GM21526 (cell line): ENCODE results near the gene NSUN5.
"Not testable (repeated sequence)": the region's sequence is repeated elsewhere in the genome, so short reads cannot be mapped to it uniquely, and the experiment has no call there.

ENCODE experiments used
- ATAC-seq: cut with Tn5 transposase; IDR thresholded peaks from one replicate; pipeline ENCODE4 v1.9.1; 2021; ENCODE audit warnings: moderate library complexity; ENCODE audit not compliant: unreplicated experiment, low FRiP score

Gene NSUN5

DNA sequence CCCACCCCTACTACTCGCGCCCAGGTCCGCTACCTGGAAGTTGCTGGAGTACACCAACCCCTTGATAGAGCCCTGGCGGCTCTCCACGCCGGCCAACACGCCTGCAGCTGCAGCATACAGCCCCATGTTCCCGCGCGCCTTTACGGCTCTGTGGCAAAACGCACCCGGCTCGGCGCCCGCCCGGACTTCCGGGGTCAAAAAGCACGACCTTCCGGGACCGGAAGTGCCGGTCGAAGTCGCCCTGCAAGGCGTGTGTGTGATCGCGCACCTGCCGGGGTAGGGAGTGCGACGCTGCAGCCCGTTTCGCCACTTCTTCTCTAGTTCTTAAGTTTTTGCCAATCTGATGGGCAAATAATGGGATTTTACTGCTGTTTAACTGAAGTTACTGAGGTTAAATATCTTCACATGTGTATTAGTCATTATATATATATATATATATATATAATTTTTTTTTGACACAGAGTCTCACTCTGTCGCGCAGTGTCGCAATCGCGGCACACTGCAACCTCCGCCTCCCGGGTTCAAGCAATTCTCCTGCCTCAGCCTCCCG is at the start of gene NSUN5:
NSUN5 (minus strand) TSS at position 162 of the 550 bp plus-strand sequence; CDS start at position 126, 36 bp downstream.
- ATAC-seq, result peak; percentile 82

DNA sequence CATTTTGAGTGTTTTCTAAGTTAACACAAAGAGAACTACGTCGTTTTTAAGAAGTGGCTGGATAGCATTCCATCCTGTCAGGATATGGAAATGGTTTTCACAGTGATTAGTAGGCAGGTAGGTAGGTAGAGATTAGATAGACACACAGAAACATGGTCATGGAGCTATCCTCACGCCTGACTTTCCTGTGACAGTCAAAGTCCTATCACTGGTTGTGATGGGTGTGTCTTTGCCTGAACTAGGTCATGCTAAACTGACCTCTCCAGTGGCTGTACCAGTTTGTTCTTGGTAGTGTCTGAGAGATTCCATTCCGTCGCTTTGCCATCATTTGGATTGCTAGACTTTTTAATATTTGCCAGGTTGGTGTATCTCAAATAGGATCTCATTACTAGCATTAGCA is 47.5 kb upstream of the NSUN5 start:
- ATAC-seq, result no peak

DNA sequence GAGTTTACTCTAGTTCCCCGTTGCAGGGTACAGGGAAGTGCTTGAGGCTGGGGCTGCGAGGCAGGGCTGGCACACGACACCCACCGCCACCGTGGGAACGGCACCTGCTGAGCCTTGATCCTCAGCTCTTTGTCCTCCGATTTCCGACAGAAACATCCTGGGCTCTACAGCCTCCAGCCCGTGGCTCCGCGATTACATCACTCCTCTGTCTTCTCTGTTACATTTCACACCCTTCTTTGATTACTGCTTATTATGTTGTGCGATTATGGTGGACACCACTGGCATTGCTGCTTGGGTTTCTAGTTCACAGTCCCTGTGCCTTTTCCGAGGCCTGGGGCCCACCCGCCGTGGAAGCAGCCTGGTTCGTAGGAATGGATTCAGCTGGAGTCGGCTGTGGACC is 46.2 kb upstream of the NSUN5 start:
- ATAC-seq, result no peak

DNA sequence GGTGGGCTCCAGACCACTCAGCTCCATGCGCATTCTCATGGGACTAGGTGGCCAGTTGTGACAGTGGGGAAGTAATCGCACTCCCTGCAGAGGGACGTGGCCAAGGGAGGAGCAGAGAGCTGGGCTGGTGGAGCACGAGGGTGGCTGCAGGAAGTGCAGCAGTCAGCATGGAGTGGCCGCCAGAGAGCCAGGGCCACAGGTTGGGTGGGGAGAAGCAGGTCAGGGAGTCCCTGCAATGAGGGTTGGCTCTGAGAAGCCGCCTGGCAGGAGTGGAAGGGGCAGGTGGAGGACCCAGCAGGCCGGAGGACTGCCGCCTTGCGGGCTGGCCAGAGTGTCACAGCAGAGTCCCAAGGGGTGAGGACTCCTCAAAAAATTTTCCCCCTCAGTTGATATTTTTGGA is 45.6 kb upstream of the NSUN5 start:
- ATAC-seq, result no peak

DNA sequence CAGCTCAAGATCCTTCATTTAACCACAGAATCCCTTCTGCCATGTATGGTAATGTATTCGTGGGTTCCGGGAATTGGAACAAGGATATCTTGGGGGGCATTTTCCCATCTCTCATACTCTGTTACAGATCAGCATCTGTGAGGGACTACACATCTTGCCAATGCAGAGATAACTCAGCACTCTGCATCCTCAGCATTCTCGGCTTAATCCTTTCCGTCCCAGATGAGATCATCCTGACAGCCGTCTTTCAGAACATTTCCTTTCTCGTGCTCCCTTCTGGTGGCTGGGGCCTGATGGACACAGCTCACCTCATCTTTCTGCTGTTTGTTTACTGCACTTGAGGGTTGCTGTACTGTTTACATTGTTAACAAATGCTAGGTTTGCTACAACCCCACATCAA is 44.6 kb upstream of the NSUN5 start:
- no peak for ATAC-seq

DNA sequence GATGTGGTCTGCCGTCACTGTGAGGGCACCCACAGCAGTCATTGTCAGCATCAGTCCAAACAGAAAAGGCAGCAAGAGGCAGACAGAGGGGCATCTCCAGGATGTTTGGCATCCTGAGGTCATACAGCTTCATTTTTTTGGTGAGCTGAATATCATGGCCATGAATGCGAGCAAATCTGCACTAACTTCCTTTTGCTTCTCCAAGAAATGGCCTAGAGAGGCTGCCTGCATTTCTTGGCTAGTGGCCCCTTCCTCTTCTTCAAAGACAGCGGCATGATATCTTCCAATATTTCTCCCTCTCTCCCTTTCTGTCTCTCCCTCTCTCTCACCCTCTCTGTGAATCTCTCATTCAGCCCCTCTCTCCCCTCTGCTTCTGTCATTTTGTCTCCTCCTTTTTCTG is 44.2 kb upstream of the NSUN5 start:
- ATAC-seq, result no peak

DNA sequence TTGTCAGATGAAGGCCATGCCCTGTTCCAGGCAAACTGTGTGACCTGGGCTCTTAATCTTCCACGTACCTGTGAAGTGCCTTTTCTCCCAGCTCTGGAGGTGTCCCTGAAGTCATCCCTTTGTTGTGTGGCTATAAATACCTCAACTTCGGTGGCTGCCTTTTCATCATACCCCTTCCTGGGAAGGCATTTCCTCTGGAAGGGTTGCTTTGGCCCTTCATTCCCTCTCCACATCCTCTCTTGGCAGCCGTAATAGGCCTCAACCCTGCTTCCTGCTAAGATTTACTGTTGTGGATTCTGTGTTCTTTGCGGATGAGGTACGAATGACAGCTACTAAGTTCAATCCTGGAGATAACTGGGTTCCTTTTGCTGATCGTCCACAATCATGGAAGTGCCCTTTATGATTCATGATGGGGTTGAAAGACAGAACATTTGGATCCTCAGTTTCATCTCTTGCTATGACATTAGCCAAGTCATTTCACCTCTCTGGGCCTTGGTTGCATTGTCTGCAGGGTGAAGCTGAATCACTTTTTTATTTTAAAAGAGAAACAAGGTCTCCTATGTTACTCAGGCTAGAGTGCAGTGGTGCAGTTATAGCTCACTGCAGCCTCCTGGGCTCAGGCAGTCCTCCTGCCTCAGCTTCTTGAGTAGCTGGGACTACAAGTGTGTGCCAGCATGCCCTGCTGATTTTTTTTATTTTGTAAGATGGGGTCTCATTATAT is 43.0 kb upstream of the NSUN5 start:
- ATAC-seq, result no peak

DNA sequence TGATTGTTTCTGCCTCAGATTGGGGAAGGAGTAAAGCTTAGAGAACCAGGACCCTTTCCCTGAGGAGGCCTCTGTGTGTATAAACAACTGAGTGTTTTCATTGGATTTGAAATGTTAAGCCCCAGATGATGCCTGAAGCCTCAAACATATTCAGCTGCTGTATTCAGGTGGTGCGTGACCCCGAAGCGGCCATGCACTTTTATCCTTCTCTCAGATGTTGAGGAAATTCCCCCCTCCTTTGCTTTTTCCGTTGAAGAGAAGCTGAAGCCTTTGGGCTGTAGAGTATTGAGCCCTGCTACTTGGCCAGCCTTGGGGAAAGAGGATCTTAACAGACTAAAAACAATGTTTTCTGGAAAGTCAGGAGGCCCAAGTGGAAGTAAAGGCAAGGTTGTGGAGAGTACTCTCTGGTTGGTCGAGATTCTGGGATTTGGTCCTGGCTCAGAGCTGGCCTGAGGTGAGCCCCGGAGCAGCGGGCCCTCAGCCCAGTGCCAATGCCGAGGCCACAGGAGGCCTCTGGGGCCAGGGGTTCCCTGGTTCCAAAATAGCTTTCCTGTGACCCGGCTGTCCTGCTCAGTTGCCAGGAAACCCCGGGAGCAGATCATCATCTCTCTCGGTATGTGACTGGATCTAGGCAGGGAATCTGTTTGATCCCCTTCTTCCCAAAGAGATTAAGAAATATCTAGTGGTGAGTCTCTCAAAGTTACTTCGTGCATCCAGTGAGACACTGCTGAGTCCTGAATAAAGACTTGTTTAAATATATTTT is 41.9 kb upstream of the NSUN5 start:
- no peak for ATAC-seq

DNA sequence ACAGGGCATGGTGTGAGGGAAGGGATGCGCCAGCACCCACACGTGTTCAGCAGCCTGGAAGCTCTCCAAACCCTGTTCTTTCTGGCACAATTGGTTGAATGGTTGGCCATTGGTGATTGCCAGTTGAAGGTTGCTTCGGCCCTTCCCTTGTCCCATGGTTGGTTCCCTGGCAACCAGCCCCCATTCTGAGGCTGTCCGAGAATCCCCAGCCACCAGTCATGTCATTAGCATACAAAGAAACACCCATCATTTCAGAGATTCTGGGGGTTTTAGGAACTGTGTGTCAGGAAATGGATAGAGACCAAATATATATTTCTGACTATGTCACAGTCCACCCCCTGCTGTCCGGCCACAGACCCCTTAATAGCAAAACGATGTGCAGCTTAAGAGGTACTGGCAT is 41.1 kb upstream of the NSUN5 start:
- ATAC-seq, result no peak

DNA sequence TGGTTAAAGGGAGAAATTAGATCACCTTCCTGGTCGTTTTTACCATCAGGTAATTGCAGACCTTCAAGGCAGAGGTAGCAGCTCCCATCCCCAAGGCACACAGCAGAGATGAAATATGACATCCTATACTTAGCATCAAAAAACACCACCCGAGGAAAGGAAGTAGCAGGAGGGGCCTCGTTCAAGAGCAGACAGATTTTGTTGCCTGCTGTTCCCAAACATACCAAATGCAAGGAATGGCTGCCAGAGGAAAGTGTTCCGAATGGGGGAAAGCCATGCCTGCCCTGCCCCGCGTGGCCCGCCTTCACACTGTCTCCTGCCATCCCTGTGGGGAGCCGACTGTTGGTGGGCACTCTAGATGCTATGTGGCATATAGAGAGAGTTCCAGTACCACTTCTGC is 37.3 kb upstream of the NSUN5 start:
- ATAC-seq, result no peak

DNA sequence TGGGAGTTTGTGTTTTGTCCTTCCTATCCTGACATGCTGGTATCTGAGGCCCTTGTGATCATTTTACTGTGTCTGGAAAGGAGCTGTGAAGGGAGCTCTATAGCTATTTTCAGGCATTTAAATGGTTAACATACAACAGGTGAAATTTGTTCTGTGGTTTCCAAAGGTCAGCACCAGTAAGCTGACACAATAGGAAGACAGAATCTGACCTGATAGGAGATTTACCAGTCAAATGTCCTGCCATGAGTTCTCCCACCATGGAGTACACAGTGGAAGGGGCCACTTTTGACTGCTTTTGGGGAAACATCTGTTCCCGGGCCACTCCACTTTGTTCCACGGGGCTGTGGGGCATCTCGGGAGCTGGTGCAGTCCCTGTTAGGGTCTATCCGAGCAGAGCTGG is 36.9 kb upstream of the NSUN5 start:
- no peak for ATAC-seq

DNA sequence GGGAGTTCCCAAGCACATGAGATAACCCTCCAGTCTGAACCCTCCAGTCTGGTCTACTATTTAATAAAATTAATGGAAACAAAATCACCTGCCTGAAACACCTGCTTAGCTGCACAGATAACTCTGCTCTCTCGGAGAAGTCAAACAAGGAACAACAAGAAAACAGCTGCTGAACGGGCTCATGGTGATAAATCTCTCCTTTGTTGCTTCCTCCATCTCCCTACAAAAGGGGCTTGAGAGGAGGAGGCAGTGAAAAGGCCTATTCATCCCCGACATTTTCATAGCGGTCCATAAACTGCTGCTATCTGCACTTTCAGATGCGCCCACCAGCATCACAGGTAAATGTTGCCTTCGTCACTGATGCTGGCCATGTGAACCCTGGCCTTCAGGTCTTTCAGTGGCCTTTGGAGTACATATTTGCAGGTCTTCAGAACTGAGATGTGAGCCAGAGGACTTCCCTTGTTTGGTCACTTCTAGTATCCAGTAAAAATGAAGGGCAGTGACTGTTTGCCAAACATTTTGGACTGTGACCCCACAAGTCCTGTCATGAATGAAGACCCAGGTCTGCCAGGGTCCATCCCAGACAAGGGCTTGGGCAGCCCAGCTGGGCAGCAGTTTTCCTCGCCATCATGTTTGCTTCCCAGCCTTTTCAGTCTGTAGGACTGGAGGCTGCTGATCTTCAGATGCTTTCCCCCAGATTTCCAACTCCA is 35.2 kb upstream of the NSUN5 start:
- ATAC-seq, result no peak

DNA sequence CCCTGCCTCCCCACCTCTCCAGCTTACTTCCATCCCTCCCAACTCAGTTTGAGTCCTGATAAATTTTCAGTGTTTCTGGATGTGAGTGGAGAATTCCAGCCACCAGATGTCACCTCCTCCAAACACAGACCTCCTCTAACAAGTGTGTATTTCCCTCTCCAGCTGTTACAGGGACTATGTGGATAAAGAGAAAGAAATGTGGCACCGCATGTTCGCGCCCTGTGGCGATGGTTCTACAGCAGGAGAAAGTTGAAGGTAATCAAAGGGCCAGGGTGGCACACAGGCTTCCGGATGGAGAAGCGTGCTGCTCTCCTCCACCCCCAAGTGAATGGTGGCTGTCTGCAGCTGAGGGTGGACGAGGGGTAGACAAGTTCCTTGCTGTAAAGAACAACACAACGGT is 34.0 kb upstream of the NSUN5 start:
- ATAC-seq, result no peak

DNA sequence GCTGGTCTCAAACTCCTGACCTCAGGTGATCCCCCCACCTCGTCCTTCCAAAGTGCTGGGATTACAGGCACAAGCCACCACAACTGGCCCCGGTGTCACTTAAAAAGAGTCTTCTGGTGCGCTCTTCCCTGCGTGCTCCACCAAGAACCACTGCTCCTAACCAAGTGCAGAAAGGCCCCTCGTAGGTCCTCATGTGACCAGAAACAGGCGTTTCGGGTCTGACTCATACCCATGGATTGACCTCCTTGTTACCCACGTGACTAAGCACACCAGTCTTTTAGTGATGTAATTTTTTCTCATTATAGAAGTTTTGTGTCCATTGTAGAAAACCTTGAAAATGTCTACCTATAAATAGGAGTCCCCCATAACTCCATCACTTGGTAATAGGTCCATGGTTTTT is 33.3 kb upstream of the NSUN5 start:
- ATAC-seq, result no peak

DNA sequence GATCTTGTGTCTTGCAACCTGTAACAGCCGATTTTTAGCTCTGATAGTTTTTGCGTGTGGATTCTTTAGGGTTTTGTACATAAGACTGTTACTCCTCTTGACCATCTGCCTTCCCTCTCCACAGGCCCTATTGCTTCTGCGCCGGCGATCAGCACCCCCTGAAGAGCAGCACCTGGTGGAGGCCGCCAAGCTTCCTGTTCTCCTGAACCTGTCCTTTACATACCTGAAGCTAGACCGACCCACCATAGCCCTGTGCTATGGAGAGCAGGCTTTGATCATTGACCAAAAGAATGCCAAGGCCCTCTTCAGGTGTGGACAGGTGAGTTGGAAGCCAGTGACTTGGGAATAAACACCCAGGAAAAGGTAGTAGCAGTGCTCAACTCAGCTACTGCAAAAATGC is 31.9 kb upstream of the NSUN5 start:
- no peak for ATAC-seq

DNA sequence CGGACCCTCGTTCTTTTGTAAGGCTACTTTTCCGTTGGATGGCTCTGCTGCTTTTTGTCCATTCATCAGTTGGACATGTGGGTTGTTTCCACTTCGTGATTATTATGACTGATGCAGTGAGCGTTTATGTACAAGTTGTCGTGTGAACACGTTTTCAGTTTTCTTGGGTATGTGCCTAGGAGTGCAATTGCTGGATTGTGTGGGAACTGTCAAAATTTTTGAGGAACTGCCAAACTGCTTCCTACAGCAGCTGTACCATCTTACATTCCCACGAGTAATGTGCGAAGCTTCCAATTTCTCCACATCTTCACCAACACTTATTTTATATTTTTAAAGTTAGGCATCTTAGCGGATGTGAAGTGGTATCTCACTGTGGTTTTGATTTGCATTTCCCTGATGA is 29.7 kb upstream of the NSUN5 start:
- no peak for ATAC-seq

DNA sequence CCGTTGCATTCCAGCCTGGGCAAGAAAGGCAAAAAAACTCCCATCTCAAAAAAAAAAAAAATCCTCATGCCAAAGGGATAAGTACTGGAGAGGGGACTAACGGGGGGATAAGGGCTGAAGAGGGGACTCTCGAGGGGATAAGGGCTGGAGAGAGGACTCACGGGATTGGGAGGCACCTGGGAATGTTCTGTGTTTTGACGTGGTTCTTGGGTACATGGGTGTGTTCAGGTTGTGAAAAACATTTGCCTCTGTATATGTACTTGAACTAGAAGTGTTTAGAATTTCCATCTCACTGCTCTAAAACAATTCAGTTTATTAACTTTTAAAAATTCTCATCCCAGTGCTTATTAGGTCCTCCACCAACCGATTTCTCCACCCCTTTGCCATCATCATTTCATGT is 23.8 kb upstream of the NSUN5 start:
- no peak for ATAC-seq

DNA sequence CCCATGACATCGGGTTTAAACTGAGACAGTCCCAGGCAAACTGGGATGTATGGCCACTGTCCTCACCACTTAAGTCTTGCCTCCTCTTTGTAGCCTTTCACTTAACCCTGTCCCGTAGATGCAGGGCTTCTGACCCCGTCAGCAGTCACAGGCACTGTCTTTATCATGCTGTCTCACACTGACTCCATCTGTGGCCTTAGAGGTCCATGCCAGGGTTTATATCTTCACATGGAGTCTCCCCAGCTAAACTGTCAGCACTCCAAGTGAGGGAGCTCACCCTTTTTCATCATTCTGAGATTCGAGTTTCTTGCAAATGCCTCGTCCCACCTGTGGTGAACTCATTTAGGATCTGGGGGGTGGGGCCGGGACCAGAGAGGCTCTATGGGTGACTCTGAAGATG is 22.1 kb upstream of the NSUN5 start:
- ATAC-seq, result no peak

DNA sequence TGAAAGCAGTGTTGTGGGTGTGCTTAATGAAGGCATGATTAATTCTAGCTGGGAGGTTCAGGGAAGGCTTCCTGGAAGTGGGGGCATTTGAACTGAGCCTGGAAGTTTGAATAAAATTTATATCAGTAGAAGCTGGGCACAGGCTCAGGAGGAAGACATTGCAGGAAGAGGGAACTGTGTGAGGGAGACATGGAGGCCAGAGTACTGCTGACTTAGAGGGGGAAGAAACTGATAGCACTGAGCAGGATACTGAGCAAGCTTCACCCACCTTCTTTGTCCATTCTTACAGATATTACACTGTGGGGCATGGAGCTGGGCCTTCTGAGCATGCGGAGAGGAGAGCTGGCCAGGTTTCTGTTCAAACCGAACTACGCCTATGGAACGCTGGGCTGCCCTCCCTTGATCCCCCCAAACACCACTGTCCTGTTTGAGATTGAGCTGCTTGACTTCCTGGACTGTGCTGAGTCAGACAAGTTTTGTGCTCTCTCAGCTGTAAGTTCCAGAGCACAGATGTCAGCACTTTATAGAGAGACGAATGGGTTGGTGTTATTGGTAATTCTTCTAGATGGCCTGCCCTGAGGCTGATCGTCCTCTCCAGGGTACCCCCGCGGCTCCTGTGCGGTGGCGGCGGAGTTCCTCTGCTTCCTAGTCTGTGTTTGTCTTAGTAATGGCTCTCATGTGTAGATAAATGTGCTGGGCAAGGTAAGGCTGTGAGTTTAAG is 21.4 kb upstream of the NSUN5 start:
- ATAC-seq, result no peak

DNA sequence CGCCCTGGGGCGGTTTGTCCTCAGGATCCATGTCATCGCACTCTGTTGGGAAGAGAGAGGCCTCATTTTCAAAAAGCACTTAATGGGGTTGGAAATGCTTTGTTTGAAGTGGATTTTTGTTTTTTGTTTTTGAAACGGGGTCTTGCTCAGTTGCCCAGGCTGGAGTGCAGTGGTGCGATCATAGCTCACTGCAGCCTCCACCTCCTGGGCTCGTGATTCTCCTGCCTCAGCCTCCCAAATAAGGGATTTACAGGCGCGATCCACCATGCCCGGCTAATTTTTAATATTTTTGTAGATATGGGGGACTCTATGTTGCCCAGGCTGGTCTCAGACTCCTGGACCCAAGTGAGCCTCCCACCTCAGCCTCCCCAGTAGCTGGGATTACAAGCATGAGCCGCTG is 20.1 kb upstream of the NSUN5 start:
- ATAC-seq, result no peak

DNA sequence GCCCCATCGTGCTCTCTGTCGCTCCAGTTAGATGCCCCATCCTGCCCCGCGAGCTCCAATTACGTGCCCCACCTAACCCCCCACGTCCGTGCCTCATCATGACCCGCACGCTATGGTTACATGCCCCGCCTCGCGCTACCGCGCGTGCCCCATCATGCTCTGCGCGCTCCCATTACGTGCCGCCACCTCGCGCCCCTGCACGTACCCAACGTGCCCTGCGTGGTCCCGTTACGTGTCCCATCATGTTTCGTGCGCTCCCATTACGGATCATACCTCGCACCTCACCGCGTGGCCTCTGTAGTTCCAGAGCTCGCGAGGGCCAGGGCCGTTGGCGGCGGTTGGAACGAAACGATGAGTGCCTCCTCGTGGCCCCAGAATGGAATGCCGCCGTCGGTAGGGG is 19.3 kb upstream of the NSUN5 start, which contains the start of the genes FKBP6 and TRIM50:
FKBP6 (plus strand) TSS at position 240 of the 400 bp plus-strand sequence. CDS start 268 bp downstream, outside the sequence.
TRIM50 (minus strand) TSS at position 161 of the 400 bp plus-strand sequence. CDS start 3,295 bp downstream, outside the sequence.
- ATAC-seq, result not testable (repeated sequence)
